Measurements from ENCODE around the gene NLGN1. TPM values are rescaled to one million over a fixed set of nuclear protein-coding genes. Genes with fewer than 3 reads are reported as not detected.

Gene NLGN1
- total RNA-seq, 1 experiment from 2014 or later = 5.2 TPM

DNA sequence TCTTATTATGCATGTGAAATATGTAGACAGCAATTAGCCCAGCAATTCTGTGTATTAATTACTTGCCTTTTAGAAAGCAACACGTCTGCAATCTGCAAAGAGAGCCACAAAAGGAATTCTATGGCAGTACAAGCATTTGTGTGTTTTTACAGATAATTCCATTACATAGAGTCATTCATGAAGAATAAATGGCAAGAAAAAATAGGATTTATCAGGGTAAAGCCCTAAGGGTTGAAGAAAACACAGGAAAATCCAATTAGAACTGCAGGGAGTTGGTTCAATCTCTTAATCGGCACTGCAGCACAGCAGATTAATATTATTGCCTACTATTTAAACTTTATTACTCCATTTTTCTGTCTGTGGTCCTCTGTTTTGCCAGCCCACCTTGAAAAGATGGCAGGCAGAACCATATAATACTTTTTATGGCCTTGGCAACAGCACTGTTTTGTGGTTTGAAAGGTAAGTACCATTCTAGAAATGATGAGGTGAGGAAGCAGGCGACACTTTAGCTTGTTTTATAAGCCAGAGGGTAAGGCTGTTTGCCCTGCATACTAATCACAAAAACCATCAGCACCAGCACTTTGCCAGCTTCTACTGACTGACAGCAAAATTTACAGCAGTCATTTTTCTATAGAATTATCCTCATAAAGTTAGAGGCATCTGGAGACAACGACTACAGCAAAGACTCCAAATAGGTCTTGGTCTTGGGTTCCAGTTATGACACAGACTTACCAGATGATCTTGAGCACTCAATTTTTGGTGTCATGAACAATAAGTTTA, 823.4 kb downstream of the NLGN1 start:
- WGBS (ENCODE audit: extremely low coverage, insufficient read length, low lambda C conversion rate) = no CpG with 5 or more reads among the region's 4 CpGs
- Mint-ChIP-seq H3K36me3 (ENCODE audit: insufficient read depth in 1 of 3, low read depth in 3 of 3) (peaks cover 4 to 9% (median 4%) of the 10 kb centered on the region in 3 experiments; a peak in 5 of 7 replicates), H3K4me3 (no peak overlapping the region), H3K4me1 (peaks cover 12 to 20% of the 10 kb centered on the region in 2 experiments), H3K9me3 (no peaks in the 10 kb centered on the region), H3K27ac (no peak overlapping the region), H3K27me3 (ENCODE audit: low read depth) (no peaks in the 10 kb centered on the region)
- H3K4ac ChIP-seq (ENCODE audit: low read depth, low read length) = no peak overlapping the region
- no peak overlapping the region for H3K9ac ChIP-seq (ENCODE audit: extremely low read depth, insufficient read length, low read length)
- H3K9me3 ChIP-seq (ENCODE audit: control insufficient read depth, low read depth, low read length) = no peaks in the 10 kb centered on the region
- no peak overlapping the region for H4K91ac ChIP-seq (ENCODE audit: insufficient read length, low read depth, low read length)
- no peaks in the 10 kb centered on the region for H3K23me2 ChIP-seq (ENCODE audit: insufficient read length, low read depth, low read length, poor library complexity, severe bottlenecking)
- no peak overlapping the region for H2BK12ac ChIP-seq (ENCODE audit: insufficient read length, low read depth, low read length)
- no peak overlapping the region for H2BK5ac ChIP-seq (ENCODE audit: insufficient read length, low read length)
- no peak overlapping the region for H2AFZ ChIP-seq (ENCODE audit: low read length)
- no peak overlapping the region for H3K14ac ChIP-seq (ENCODE audit: insufficient read depth, low read length)
- no peak overlapping the region for H4K5ac ChIP-seq (ENCODE audit: insufficient read length, low read depth, low read length)
- no peak overlapping the region for H4K8ac ChIP-seq (replicated peaks; ENCODE audit: insufficient read length, low read depth, low read length)
- H2BK120ac ChIP-seq (ENCODE audit: low read depth, low read length, poor library complexity, severe bottlenecking) = no peak overlapping the region
- H3K79me2 ChIP-seq (ENCODE audit: insufficient read depth, low read length) = no peaks in the 10 kb centered on the region; the same call in 1 of the 2 replicates
- H3K27ac ChIP-seq (ENCODE audit: insufficient read length, low read depth, low read length) = no peak overlapping the region
- H3K23ac ChIP-seq (ENCODE audit: insufficient read length, low read depth, low read length) = no peak overlapping the region
- H2BK20ac ChIP-seq (ENCODE audit: low read depth, low read length, poor library complexity, severe bottlenecking) = no peak overlapping the region
- H3K27me3 ChIP-seq (ENCODE audit: insufficient read depth, low read length) = no peaks in the 10 kb centered on the region
- no peak overlapping the region for H2AK5ac ChIP-seq (ENCODE audit: insufficient read length, low read length)
- H3K4me1 ChIP-seq (ENCODE audit: insufficient read depth, low read length) = no peaks in the 10 kb centered on the region
- H3K18ac ChIP-seq (ENCODE audit: insufficient read length, low read depth, low read length) = no peak overlapping the region
- H3K4me2 ChIP-seq (ENCODE audit: insufficient read depth, insufficient read length, low read length) = no peak overlapping the region
- H3T11ph ChIP-seq (ENCODE audit: low read length) = no peak overlapping the region
- no peak for TF ChIP-seq CTCF (conservative IDR thresholded peaks at IDR 0.05)
- no peak overlapping the region for H3K56ac ChIP-seq (ENCODE audit: insufficient read length, low read depth, low read length)
- no peak overlapping the region for H2BK15ac ChIP-seq (ENCODE audit: low read depth, low read length)
- no peaks in the 10 kb centered on the region for H4K20me1 ChIP-seq (ENCODE audit: control insufficient read depth, insufficient read depth, insufficient read length)
- no peaks in the 10 kb centered on the region for H3K79me1 ChIP-seq (ENCODE audit: insufficient read depth, low read depth, low read length, poor library complexity, severe bottlenecking)
- DNase-seq = no peak

Measured in H9 (cell line).